Fibroblast of villous mesenchyme (primary cell): ENCODE results near the gene MSRB3. TPM values are rescaled to one million over a fixed set of nuclear protein-coding genes. Genes with fewer than 3 reads are reported as not detected.

ENCODE experiments used
- DNase-seq: peaks from one replicate; pipeline ENCODE4 v3.0.0-alpha.2; 2010; ENCODE audit warnings: low read depth
- H3K4me3 ChIP-seq: 2 replicates; pipeline ENCODE4 v1.5.1; 2011; ENCODE audit warnings: low read depth, mild to moderate bottlenecking, low read length
- CTCF ChIP-seq: IDR thresholded peaks from 2 replicates; pipeline ENCODE4 v1.5.1; 2012; ENCODE audit warnings: low read depth, mild to moderate bottlenecking, low read length; ENCODE audit not compliant: insufficient read depth
- total RNA-seq: library from RNA; depleted of rRNA; stranded (reverse); fragments of >200 nt; gene quantifications from 2 replicates; pipeline ENCODE4 v1.2.3, GENCODE V29; 2012

Gene MSRB3
- total RNA-seq, 1 donor = 111 TPM

DNA sequence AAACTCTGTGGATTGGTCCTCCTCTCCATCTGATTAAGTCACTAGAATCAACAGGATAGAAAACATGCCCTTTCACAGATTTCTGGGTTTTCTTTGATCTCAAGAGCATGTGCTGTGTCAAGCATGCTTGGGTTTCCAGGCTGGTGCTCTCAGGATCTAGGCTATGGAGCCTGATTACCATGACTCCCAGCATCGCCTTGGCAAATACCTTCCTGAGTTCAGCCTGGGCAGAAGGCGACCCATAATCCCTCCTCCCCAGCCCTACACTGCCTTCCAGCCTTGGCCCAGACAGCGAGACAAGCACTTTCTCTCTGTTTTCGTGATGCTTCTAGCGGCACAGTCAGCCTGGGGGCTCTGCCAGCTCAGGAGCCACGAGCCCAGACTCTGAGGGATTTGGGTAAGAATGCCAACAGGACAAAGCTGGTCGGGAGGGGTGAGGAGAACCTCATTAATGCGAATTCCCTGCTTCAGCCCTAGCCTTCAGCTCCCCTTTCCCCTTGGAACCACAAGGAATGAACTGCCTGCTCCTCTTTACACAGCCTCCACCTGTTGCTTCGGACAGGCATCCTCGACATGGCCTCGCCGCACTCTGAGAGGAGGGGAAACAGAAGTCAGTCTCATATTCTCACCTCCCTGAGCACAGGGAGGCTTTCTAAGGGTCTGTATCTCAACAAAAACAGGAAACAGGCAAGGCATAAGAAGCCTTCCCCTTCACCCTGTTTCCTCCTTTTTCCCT, 227.1 kb downstream of the MSRB3 start:
- no peak for DNase-seq
- no peak for TF ChIP-seq CTCF
- H3K4me3 ChIP-seq = no peak overlapping the region

- DNase-seq = no peak
- TF ChIP-seq CTCF = no peak
- no peak overlapping the region for H3K4me3 ChIP-seq
Observed at GRCh38 chr12:65508276-65509035, 230.0 kb downstream of the MSRB3 start.

GRCh38 chr12:65510007-65510406, 231.5 kb downstream of the MSRB3 start:
- DNase-seq = no peak
- TF ChIP-seq CTCF = no peak
- no peak overlapping the region for H3K4me3 ChIP-seq

DNA sequence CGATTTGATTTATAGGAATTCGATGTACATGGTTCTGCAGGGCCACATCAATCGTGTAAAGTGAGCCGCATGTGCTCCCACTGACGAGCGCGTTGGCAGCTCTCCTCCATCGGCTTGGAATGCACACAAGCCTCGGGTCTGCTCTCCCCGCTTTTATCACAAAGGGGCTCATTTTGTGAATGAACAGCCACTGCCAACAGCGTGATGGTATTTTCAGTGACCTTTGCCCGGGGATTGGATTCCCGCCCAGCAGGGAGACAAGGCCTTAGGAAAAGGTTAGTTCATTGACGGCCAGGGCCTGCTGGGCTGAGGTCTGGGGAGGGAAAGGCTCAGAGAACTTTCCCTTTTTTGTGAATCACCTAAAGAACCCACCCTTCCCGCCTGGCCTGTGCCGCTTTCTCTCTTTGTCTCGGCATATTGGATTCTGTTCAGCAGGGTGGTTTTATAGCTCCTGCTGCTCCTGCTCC, 232.1 kb downstream of the MSRB3 start:
- no peak overlapping the region for H3K4me3 ChIP-seq
- no peak for DNase-seq
- TF ChIP-seq CTCF = no peak

DNA sequence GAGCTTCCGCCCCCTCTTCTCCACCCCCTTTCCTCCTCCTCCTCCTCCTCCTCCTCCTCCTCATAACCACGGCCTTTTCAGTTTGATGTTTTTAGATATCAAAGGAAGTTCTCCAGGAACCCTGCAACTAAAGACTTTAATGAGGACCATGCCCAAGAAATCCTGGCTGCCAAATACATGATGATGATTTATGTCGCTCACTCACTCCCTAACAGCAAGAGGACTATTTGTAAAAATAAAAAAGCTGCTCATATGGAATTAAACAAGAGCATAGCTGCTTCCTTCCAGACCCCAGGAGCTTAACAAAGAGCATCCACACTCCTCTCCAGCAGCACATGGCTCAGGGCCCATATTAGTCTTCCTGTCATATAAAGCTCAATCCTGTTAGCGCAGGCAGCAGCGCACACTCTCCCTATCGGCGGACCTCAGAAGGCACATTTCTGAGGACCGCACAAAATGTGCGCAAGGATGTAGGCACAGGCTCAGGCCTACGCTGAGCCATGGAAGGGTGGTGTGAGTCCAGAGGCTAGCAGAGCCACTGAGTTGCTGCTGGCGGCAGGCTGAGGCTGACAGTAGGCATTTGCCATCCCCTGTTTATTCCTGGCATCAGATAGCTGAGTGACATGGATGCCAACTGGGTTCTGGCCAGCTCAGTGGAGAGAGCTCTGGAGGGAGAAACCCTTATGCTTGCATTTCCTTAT, 232.8 kb downstream of the MSRB3 start:
- H3K4me3 ChIP-seq = no peak overlapping the region
- no peak for DNase-seq
- no peak for TF ChIP-seq CTCF

DNA sequence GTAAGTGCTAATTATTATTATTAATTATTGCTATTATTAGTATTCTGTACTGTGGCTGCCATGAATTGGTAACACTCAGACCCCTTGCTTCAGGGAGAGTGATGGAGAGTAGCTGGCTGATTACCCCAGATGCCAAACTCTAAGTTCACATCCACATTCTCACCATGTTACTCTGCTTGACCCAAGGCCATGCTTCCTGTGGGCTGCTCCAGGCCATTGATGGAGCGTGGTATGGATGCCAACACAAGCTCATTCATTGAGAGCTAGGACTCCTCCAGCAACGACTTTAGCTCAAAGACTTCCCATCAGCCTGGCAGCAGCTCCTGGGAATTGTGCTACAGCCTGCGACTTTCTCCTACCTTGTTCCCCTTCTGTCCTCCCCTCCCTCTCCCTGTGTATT, 233.4 kb downstream of the MSRB3 start:
- no peak for TF ChIP-seq CTCF
- H3K4me3 ChIP-seq = no peak overlapping the region

More for the DNA sequence above, 233.4 kb downstream of the MSRB3 start:
- DNase-seq = no peak

Other genes with a start within 250 kb of the MSRB3 start
- not detected in 2 replicates for gene WIF1, start 157.4 kb upstream of the MSRB3 start, total RNA-seq
- 26.7 and 32.0 TPM in 2 replicates for gene LEMD3, start 109.1 kb upstream of the MSRB3 start, total RNA-seq